Measurements from ENCODE around the gene SYNJ1.
"Not testable (repeated sequence)": the region's sequence is repeated elsewhere in the genome, so short reads cannot be mapped to it uniquely, and the experiment has no call there.

SYNJ1 gene

DNA sequence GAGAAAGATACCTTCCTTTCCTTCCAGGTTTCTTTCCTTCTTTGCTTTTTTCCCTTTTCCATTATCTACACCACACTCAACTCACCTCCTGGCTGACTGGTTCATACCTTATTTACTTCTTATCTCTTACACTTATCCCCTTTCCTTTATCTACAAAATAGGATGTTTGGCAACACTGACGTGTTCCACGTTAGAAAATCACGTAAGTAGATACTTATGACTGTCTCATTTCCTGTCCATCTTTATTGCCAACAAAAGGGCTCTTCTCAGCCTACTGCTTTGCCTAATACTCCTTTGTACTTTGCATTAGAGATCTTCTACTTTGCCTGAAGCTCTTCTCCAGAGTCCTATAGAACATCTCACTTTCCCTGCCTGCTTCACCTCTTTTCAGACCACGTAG is 25.1 kb downstream of the SYNJ1 start:
- DNase-seq (ENCODE audit: low read depth, low spot score), result peak; percentile 29
- TF ChIP-seq, protein P1, sequence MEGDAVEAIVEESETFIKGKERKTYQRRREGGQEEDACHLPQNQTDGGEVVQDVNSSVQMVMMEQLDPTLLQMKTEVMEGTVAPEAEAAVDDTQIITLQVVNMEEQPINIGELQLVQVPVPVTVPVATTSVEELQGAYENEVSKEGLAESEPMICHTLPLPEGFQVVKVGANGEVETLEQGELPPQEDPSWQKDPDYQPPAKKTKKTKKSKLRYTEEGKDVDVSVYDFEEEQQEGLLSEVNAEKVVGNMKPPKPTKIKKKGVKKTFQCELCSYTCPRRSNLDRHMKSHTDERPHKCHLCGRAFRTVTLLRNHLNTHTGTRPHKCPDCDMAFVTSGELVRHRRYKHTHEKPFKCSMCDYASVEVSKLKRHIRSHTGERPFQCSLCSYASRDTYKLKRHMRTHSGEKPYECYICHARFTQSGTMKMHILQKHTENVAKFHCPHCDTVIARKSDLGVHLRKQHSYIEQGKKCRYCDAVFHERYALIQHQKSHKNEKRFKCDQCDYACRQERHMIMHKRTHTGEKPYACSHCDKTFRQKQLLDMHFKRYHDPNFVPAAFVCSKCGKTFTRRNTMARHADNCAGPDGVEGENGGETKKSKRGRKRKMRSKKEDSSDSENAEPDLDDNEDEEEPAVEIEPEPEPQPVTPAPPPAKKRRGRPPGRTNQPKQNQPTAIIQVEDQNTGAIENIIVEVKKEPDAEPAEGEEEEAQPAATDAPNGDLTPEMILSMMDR (IDR thresholded peaks at IDR 0.05; ENCODE audit: low read depth, low read length), result no peak
- no peak overlapping the region for H3K4me3 ChIP-seq (ENCODE audit: low read depth, low read length)
- in situ Hi-C loops (cut with HindIII; ENCODE audit: low sequenced_read_pairs), result no loop called here

DNA sequence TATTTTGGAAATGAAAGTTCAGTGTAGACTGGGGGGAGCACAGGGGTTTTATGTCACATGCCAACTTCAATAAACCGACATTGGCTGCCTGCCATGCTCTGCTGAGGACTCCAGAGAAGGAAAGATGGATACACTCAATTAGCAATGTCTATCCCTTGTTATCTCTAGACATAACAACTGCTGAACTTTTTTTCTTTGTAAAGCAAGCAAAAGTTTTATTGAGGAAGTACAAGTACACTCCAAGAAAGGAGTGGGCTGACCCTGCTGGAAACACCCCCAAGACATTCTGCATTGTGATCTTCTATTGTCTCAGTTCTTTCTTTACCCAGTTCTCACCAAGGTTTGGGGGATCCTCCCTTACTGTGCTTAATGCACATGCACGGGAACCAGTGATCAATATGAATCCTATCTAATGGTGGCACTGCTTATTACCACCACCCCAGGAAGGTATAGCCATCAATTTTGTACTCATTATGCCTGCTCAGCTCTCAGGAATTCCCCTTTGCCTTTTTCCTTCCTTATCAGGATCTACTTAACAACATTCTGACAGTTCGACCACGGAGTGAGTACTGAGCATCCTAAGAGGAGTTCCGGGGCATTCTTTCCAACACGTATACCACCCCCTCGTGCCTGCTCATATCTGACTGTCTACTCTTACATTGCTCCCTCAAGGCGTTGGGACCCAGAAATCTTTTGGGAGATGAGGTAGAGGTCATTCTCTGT is 28.7 kb downstream of the SYNJ1 start:
- in situ Hi-C loops (cut with HindIII; ENCODE audit: low sequenced_read_pairs), result no loop called here
- TF ChIP-seq, protein P1 (IDR thresholded peaks at IDR 0.05; ENCODE audit: low read depth, low read length), result no peak
- no peak for DNase-seq (ENCODE audit: low read depth, low spot score)
- H3K4me3 ChIP-seq (ENCODE audit: low read depth, low read length), result no peak overlapping the region

DNA sequence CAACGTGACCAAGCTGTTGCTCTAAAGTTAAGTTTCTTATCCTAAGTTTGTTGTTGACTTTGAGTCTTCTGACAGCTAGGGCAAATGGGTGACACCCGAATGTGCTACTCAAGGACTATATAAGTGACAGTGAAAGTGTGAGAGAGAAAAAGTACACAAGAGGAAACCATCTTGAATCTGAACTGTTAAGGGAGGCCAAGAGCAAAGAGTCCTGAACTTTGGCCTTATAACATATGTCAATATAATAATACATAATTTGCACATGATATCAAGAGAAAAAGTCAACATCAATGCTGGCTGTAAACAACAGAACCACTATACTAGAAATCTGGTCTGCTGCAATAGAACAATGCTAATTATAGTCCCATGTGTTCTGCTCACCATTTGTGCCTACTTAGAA is 29.5 kb downstream of the SYNJ1 start:
- TF ChIP-seq, protein P1 (IDR thresholded peaks at IDR 0.05; ENCODE audit: low read depth, low read length), result no peak
- in situ Hi-C loops (cut with HindIII; ENCODE audit: low sequenced_read_pairs), result no loop called here

DNA sequence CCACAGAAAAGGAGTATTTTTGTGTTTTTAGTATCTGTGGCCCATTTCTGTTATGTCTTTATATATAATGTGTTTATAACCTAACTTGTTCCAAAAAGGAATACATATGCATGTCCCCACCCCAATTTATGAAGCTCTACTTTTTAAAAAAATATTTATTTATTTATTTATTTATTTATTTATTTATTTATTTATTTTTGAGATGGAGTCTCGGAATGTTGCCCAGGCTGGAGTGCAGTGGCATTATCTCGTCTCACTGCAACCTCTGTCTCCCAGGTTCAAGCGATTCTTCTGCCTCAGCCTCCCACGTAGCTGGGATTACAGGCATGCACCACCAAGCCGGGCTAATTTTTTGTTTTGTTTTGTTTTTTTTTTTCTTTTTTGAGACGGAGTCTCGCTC is 32.3 kb downstream of the SYNJ1 start:
- not testable (repeated sequence) for DNase-seq (ENCODE audit: low read depth, low spot score)

More for the DNA sequence above, 29.5 kb downstream of the SYNJ1 start:
- H3K4me3 ChIP-seq (ENCODE audit: low read depth, low read length), result no peak overlapping the region
- no peak for DNase-seq (ENCODE audit: low read depth, low spot score)

DNA sequence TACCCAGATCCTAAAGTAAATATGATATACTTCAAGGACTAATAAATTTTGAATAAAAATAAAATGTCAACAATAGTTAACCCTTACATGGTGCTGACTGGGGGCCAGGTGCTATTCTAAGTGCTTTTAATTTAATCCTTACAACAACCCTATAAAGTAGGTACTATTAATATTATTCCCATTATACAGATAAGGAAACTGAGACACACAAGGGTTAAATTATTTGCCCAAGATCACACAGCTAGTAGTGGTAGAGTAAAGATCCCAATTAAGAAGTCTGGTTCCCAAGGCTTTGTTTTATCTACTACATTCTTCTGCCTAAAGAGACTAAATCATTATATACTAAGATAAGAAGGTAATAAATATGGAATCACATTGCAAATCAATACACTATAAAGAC is 34.2 kb downstream of the SYNJ1 start:
- in situ Hi-C loops (cut with HindIII; ENCODE audit: low sequenced_read_pairs), result no loop called here
- DNase-seq (ENCODE audit: low read depth, low spot score), result no peak
- TF ChIP-seq, protein P1 (IDR thresholded peaks at IDR 0.05; ENCODE audit: low read depth, low read length), result no peak
- H3K4me3 ChIP-seq (ENCODE audit: low read depth, low read length), result no peak overlapping the region

More for the DNA sequence above, 32.3 kb downstream of the SYNJ1 start:
- H3K4me3 ChIP-seq (ENCODE audit: low read depth, low read length); in situ Hi-C loops (cut with HindIII; ENCODE audit: low sequenced_read_pairs): not testable (repeated sequence)

DNA sequence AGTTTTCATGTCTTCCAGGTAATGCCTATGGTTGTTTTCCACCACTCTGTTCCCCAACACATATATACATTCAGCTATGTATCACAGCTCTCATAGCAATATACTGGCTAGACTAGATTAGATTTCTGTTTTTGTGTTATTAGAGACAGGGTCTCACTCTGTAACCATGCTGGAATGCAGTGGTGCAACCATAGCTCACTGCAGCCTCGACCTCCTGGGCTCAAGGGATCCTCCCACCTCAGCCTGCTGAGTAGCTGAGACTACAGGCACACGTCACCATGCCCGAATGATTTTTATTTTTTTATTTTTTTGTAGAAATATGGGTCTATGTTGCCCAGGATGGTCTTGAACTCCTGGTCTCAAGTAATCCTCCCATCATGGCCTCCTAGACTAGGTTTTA is 37.7 kb downstream of the SYNJ1 start:
- no peak overlapping the region for H3K4me3 ChIP-seq (ENCODE audit: low read depth, low read length)
- in situ Hi-C loops (cut with HindIII; ENCODE audit: low sequenced_read_pairs), result no loop called here
- DNase-seq (ENCODE audit: low read depth, low spot score), result no peak
- TF ChIP-seq, protein P1 (IDR thresholded peaks at IDR 0.05; ENCODE audit: low read depth, low read length), result no peak

DNA sequence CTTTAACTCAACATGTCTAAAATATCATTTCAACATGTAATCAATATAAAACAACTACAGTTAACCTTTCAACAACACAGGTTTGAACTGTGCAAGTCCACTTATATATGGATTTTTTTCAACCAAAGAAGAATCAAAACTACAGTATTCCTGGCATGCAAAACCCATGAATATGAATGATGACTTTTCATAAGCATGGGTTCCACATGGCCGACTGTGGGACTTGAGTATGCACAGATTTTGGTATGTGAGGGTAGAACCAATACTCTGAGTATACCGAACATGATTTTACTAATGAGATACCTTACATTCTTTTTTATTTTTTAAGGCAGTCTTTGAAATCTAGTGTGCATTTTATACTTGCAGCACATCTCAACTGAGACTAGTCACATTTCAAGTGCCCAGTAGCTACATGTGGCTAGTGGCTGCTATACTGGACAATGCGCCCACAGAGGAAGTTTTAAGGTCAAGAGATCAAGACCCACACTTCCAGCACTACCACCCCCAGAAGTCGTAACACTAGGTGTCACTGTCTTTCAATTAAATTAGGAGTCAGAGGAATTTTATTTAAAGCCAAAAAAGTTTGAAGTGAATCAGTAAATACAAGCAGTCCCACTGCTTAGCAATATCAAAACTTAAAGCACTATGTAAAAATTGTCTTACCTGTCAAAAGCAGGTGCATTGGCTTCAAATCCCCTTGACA is 40.0 kb downstream of the SYNJ1 start:
- in situ Hi-C loops (cut with HindIII; ENCODE audit: low sequenced_read_pairs), result no loop called here
- H3K4me3 ChIP-seq (ENCODE audit: low read depth, low read length), result no peak overlapping the region
- DNase-seq (ENCODE audit: low read depth, low spot score), result no peak
- TF ChIP-seq, protein P1 (IDR thresholded peaks at IDR 0.05; ENCODE audit: low read depth, low read length), result no peak

Data from astrocyte of the spinal cord (primary cell).